ENCODE results near the gene IFI27L2.

Gene IFI27L2

DNA sequence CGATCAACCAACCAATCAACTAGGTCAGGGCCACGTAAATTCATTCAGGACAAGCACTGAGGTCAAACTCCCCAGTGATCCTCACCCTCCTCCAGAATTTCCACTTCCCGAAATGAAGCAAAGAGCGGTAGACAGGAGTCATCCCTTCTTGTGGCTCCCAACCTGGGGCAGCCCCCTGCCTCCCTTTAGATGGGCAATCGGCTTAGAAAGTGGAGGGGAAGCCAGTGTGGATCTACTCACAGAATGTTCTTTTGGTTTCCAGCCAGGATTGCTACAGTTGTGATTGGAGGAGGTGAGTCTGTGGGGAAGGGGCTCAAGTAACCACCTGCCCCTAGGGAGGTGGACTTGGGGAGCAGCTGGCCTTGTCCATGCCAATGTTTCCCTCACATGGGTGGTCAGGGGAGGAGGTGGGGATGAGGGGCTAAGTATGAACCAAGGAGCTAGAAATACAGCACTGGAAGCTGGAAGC lies 14.8 kb downstream of the IFI27L2 start:
- TF ChIP-seq, protein P1, sequence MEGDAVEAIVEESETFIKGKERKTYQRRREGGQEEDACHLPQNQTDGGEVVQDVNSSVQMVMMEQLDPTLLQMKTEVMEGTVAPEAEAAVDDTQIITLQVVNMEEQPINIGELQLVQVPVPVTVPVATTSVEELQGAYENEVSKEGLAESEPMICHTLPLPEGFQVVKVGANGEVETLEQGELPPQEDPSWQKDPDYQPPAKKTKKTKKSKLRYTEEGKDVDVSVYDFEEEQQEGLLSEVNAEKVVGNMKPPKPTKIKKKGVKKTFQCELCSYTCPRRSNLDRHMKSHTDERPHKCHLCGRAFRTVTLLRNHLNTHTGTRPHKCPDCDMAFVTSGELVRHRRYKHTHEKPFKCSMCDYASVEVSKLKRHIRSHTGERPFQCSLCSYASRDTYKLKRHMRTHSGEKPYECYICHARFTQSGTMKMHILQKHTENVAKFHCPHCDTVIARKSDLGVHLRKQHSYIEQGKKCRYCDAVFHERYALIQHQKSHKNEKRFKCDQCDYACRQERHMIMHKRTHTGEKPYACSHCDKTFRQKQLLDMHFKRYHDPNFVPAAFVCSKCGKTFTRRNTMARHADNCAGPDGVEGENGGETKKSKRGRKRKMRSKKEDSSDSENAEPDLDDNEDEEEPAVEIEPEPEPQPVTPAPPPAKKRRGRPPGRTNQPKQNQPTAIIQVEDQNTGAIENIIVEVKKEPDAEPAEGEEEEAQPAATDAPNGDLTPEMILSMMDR (IDR thresholded peaks at IDR 0.05; ENCODE audit: control insufficient read depth, extremely low read depth, insufficient read depth) = no peak
- H3K4me3 ChIP-seq (ENCODE audit: low read depth, low read length) = no peak overlapping the region
- DNase-seq (ENCODE audit: low read depth) = no peak

DNA sequence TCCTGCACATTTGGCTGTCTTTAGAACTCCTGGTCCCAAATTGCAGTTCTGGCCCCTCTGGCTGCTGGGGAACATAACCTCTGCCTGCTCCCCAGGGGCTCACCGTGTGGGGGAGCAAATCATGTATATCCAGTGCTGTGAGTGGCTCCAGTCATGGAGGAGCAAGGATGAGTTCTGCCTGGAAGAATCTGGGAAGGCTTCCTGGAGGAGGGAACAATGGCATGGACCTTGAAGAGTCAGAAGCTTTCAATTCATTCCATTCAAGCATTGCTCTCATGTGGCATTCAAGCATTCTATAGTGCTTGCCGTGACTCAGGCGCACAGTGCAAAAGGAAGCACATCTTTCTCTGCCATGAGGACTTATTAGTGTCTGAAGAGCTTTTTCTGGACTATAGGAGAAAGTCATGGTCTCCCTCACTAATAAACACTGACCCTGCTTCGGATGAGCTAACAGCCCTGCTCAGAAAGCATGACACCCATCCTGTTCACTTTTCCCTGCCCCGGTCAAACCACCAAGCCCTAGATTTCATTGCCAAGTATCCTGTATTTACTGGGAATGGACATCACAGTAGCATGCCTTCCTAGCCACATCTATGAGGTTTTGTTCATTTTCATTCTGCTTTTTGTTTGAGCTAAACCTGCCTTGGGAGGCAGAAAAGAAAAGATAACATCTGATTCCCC lies 15.4 kb downstream of the IFI27L2 start:
- DNase-seq (ENCODE audit: low read depth) = no peak
- no peak overlapping the region for H3K4me3 ChIP-seq (ENCODE audit: low read depth, low read length)
- TF ChIP-seq, protein P1 (IDR thresholded peaks at IDR 0.05; ENCODE audit: control insufficient read depth, extremely low read depth, insufficient read depth) = no peak

DNA sequence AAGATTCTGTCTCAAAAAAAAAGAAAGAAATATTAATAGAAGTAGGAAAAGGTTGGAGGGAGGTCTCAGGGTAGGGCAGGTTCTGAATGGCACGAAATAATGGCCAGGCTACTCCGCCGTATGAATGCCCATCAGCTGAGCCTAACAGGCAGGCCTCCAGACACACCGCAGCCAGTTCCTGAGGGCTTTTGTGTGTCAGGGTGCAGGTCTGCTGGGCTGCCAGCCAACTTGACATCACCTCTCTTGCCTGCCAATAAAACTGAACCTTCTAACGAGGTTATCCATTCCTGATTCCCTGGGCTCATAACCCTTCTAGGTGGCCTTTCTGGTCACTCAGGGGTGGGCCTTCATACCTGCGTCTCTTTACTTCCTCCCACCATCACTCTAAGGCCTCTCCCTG lies 15.9 kb downstream of the IFI27L2 start:
- H3K4me3 ChIP-seq (ENCODE audit: low read depth, low read length) = no peak overlapping the region
- TF ChIP-seq, protein P1 (IDR thresholded peaks at IDR 0.05; ENCODE audit: control insufficient read depth, extremely low read depth, insufficient read depth) = no peak
- no peak for DNase-seq (ENCODE audit: low read depth)

DNA sequence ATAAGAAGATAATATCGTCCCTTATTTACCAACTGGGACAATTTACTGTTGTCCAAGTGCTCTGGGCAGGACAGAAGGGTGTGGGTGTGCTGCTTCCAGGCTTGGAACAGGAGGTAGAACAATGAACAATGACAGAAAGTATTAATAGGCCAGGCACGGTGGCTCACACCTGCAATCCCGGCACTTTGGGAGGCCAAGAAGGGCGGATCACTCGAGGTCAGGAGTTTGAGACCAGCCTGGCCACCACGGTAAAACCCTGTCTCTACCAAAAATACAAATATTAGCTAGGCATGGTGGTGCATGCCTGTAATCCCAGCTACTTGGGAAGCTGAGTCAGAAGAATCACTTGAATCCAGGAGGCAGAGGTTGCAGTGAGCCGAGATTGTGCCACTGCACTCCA lies 16.3 kb downstream of the IFI27L2 start:
- TF ChIP-seq, protein P1 (IDR thresholded peaks at IDR 0.05; ENCODE audit: control insufficient read depth, extremely low read depth, insufficient read depth) = no peak
- no peak for DNase-seq (ENCODE audit: low read depth)
- H3K4me3 ChIP-seq (ENCODE audit: low read depth, low read length) = no peak overlapping the region

DNA sequence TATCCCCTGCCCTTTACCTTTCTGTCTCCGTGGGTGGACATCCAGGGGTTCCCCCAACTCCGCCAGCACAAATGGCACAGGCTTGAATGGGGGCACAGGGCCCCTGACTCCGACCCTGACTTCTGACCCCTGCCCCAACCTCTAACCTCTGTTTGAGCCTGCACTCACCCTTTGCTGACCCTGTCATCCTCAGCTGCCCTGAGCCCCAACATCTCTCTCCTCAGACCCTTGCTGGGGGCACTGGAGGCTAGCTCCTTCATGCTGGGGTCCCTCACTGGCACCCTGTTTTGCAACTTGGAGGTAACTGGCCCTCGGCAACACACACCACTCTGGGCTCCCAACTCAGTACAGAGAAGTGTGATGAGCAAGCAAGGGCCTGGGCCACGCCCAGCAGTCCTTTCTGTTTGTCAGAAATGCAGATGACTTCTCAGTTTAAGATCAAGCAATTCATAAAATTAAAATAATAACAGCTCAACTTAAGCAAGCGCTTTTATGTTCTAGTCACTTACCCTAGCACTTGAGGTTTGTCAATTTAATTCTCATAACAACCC lies 16.8 kb downstream of the IFI27L2 start:
- no peak overlapping the region for H3K4me3 ChIP-seq (ENCODE audit: low read depth, low read length)
- TF ChIP-seq, protein P1 (IDR thresholded peaks at IDR 0.05; ENCODE audit: control insufficient read depth, extremely low read depth, insufficient read depth) = no peak
- DNase-seq (ENCODE audit: low read depth) = no peak

DNA sequence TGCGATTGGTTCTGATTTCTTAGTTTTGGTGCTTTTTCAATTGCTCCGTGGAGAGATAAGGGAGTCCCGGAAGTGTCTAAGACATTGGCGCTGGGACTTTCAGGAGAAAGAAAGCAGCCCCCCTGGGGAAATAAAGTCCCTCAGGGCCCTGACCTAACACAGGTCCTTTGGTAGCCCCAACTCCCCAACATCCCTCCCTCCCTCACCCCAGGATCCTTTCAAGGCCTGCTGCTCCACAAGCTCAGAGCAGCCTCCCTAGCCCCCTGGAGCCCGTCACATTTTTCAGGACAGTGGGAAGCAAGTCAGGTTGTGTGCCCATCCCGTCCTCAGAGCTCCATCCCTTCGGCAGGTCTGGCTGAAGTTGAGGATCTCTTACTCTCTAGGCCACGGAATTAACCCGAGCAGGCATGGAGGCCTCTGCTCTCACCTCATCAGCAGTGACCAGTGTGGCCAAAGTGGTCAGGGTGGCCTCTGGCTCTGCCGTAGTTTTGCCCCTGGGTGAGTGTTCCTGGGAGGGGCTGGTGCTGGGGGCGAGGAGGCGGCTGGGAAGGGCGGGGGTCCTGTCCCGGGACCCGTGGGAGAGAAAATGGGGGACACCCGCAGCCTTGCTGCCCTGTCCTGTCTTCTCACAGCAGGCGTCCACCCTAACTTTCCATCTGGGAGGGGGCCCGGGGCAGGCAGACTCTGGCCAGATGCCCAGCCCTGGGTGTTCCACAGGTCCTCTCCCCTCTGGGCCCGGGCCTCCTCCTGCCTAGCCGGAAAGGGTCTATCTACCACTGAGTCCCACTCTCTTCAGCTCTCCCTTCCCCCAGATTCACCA lies 17.9 kb downstream of the IFI27L2 start:
- TF ChIP-seq, protein P1 (IDR thresholded peaks at IDR 0.05; ENCODE audit: control insufficient read depth, extremely low read depth, insufficient read depth) = no peak
- DNase-seq (ENCODE audit: low read depth) = no peak
- H3K4me3 ChIP-seq (ENCODE audit: low read depth, low read length) = no peak overlapping the region
